Gastrocnemius medialis (tissue), 4 donors: Measurements from ENCODE around the gene PLXNA2.

Experiments
- POLR2A ChIP-seq, 2 donors: fragments of 450-650 bp; IDR thresholded peaks; one replicate each; pipeline ENCODE4 v1.6.1; 2017; ENCODE audit warnings: antibody characterized with exemption in 2 of 2, mild to moderate bottlenecking in 2 of 2, moderate library complexity in 2 of 2
- TF ChIP-seq, protein P1 (sequence below), 5 experiments: fragments of 450-650 bp in 3 of 5; fragments of 200-600 bp in 2 of 5; sonication (generic) in 2 of 5; IDR thresholded peaks in 4 of 5; conservative IDR thresholded peaks in 1 of 5; 1 replicate in 4 of 5; 2 replicates in 1 of 5; pipeline ENCODE4 v1.5.1; 2016 to 2019; ENCODE audit warnings: antibody characterized with exemption in 5 of 5, mild to moderate bottlenecking in 3 of 5, moderate library complexity in 3 of 5

GRCh38 chr1:208254862-208255261 lies 10.7 kb upstream of the PLXNA2 start:
- TF ChIP-seq, protein P1, sequence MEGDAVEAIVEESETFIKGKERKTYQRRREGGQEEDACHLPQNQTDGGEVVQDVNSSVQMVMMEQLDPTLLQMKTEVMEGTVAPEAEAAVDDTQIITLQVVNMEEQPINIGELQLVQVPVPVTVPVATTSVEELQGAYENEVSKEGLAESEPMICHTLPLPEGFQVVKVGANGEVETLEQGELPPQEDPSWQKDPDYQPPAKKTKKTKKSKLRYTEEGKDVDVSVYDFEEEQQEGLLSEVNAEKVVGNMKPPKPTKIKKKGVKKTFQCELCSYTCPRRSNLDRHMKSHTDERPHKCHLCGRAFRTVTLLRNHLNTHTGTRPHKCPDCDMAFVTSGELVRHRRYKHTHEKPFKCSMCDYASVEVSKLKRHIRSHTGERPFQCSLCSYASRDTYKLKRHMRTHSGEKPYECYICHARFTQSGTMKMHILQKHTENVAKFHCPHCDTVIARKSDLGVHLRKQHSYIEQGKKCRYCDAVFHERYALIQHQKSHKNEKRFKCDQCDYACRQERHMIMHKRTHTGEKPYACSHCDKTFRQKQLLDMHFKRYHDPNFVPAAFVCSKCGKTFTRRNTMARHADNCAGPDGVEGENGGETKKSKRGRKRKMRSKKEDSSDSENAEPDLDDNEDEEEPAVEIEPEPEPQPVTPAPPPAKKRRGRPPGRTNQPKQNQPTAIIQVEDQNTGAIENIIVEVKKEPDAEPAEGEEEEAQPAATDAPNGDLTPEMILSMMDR (IDR thresholded peaks at IDR 0.05 in 4 of 5, conservative IDR thresholded peaks at IDR 0.05 in 1 of 5): no peak
- TF ChIP-seq POLR2A (IDR thresholded peaks at IDR 0.05): no peak
